Activated naive CD8-positive, alpha-beta T cell treated with anti-CD3 and anti-CD28 coated beads, Interleukin-2, amount 10 ng/mL, durations not matched to agents 7 days and 5 days (primary cell): ENCODE measurements around the gene OR5B3. TPM values are rescaled to one million over a fixed set of nuclear protein-coding genes. Genes with fewer than 3 reads are reported as not detected.
A peak's percentile ranks its signal among the peaks of the same experiment; 100 is the strongest.
"Not testable (repeated sequence)": the region's sequence is repeated elsewhere in the genome, so short reads cannot be mapped to it uniquely, and the experiment has no call there.

ENCODE experiments used
- ATAC-seq: fragments of 150-1000 bp; cut with Tn5 transposase; one replicate; pipeline ENCODE4 v1.10.0; 2021; ENCODE audit warnings: low read depth, moderate library complexity
- POLR2A ChIA-PET: fragments of 350-600 bp; sonication (Branson Sonifier 250); formaldehyde crosslinking; loops from one replicate; lab custom pipeline; 2021; ENCODE audit warnings: antibody characterized with exemption; lab: Charles Lee
- DNase-seq: peaks from one replicate; pipeline ENCODE4 v3.0.0; 2021
- H3K27ac Mint-ChIP-seq: one replicate; pipeline ENCODE4 v1.8.0; 2022; ENCODE audit warnings: mild to moderate bottlenecking, mixed read lengths
- H3K27me3 Mint-ChIP-seq: one replicate; pipeline ENCODE4 v1.8.0; 2022; ENCODE audit warnings: mild to moderate bottlenecking, moderate library complexity, mixed read lengths
- H3K36me3 Mint-ChIP-seq: one replicate; pipeline ENCODE4 v1.8.0; 2021; ENCODE audit warnings: mild to moderate bottlenecking, mixed read lengths
- H3K4me1 Mint-ChIP-seq: one replicate; pipeline ENCODE4 v1.8.0; 2021; ENCODE audit warnings: mixed read lengths
- H3K4me3 Mint-ChIP-seq: one replicate; pipeline ENCODE4 v1.8.0; 2022; ENCODE audit warnings: mild to moderate bottlenecking, moderate library complexity, mixed read lengths
- H3K9me3 Mint-ChIP-seq: one replicate; pipeline ENCODE4 v1.8.0; 2021; ENCODE audit warnings: mixed read lengths
- total RNA-seq, 2 experiments: library from RNA; stranded (reverse); gene quantifications; one replicate each; pipeline ENCODE4 v1.2.3, GENCODE V29; 2021

OR5B3 gene
- not detected for total RNA-seq

- DNase-seq (no peak), ATAC-seq (no peak)
- Mint-ChIP-seq H3K27me3 (no peaks in the 10 kb centered on the region), H3K27ac (no peak within 1 kb of the TSS), H3K9me3 (peaks cover 15% of the 10 kb centered on the region), H3K36me3 (peaks cover 2% of the 10 kb centered on the region), H3K4me1 (no peaks in the 10 kb centered on the region), H3K4me3 (no peak within 1 kb of the TSS)
- POLR2A ChIA-PET: no interaction called here
Observed at GRCh38 chr11:58406774-58407173, at the start of gene OR5B3. Gene OR5B3 (minus strand): TSS chr11:58406874. CDS start chr11:58403409, 3,465 bp downstream.

GRCh38 chr11:58451585-58451984, 44.9 kb upstream of the OR5B3 start:
- no peak for DNase-seq
- peaks cover 10% of the 10 kb centered on the region for H3K9me3 Mint-ChIP-seq
- ATAC-seq: peak; percentile 52
- POLR2A ChIA-PET: no interaction called here
- H3K4me1 Mint-ChIP-seq: peaks cover 6% of the 10 kb centered on the region
- H3K27ac Mint-ChIP-seq: no peak overlapping the region
- H3K27me3 Mint-ChIP-seq: peaks cover 8% of the 10 kb centered on the region
- H3K4me3 Mint-ChIP-seq: no peak overlapping the region
- no peaks in the 10 kb centered on the region for H3K36me3 Mint-ChIP-seq

GRCh38 chr11:58446294-58446693, 39.6 kb upstream of the OR5B3 start:
- no peak overlapping the region for H3K27ac Mint-ChIP-seq
- DNase-seq (no peak), ATAC-seq (no peak)
- H3K4me3 Mint-ChIP-seq: no peak overlapping the region
- H3K36me3 Mint-ChIP-seq: no peaks in the 10 kb centered on the region
- POLR2A ChIA-PET: no interaction called here
- peaks cover 14% of the 10 kb centered on the region for H3K9me3 Mint-ChIP-seq
- peaks cover 6% of the 10 kb centered on the region for H3K27me3 Mint-ChIP-seq
- peaks cover under 1% of the 10 kb centered on the region for H3K4me1 Mint-ChIP-seq

GRCh38 chr11:58444300-58444699, 37.6 kb upstream of the OR5B3 start:
- H3K36me3 Mint-ChIP-seq: no peaks in the 10 kb centered on the region
- no peak for DNase-seq
- peaks cover 3% of the 10 kb centered on the region for H3K27me3 Mint-ChIP-seq
- no peak for ATAC-seq
- H3K27ac Mint-ChIP-seq: no peak overlapping the region
- peaks cover 13% of the 10 kb centered on the region for H3K9me3 Mint-ChIP-seq
- H3K4me3 Mint-ChIP-seq: no peak overlapping the region
- POLR2A ChIA-PET: no interaction called here
- H3K4me1 Mint-ChIP-seq: no peaks in the 10 kb centered on the region

- POLR2A ChIA-PET: no interaction called here
Observed at GRCh38 chr11:58442136-58442535, 35.5 kb upstream of the OR5B3 start, which contains the start of gene OR5B12. Gene OR5B12 (minus strand): TSS chr11:58442236. CDS start chr11:58440151, 2,085 bp downstream.

GRCh38 chr11:58438486-58438885, 31.8 kb upstream of the OR5B3 start:
- H3K27ac Mint-ChIP-seq: no peak overlapping the region
- H3K27me3 Mint-ChIP-seq: no peaks in the 10 kb centered on the region
- H3K36me3 Mint-ChIP-seq: no peaks in the 10 kb centered on the region
- DNase-seq (no peak), ATAC-seq (no peak)
- H3K9me3 Mint-ChIP-seq: peaks cover 7% of the 10 kb centered on the region
- POLR2A ChIA-PET: no interaction called here
- no peaks in the 10 kb centered on the region for H3K4me1 Mint-ChIP-seq
- no peak overlapping the region for H3K4me3 Mint-ChIP-seq

More at GRCh38 chr11:58442136-58442535, 35.5 kb upstream of the OR5B3 start, which contains the start of gene OR5B12:
- DNase-seq (no peak), ATAC-seq (no peak)
- H3K27ac Mint-ChIP-seq: no peak within 1 kb of the TSS
- H3K9me3 Mint-ChIP-seq: peaks cover 12% of the 10 kb centered on the region
- H3K4me1 Mint-ChIP-seq: no peaks in the 10 kb centered on the region
- H3K4me3 Mint-ChIP-seq: no peak within 1 kb of the TSS
- H3K36me3 Mint-ChIP-seq: no peaks in the 10 kb centered on the region
- peaks cover 3% of the 10 kb centered on the region for H3K27me3 Mint-ChIP-seq

GRCh38 chr11:58434217-58434616, 27.5 kb upstream of the OR5B3 start:
- peaks cover 3% of the 10 kb centered on the region for H3K27me3 Mint-ChIP-seq
- POLR2A ChIA-PET: no interaction called here
- DNase-seq (no peak), ATAC-seq (no peak)
- no peak overlapping the region for H3K27ac Mint-ChIP-seq
- no peaks in the 10 kb centered on the region for H3K36me3 Mint-ChIP-seq
- H3K9me3 Mint-ChIP-seq: peaks cover 5% of the 10 kb centered on the region
- no peaks in the 10 kb centered on the region for H3K4me1 Mint-ChIP-seq
- no peak overlapping the region for H3K4me3 Mint-ChIP-seq

- no peak overlapping the region for H3K27ac Mint-ChIP-seq
- no peaks in the 10 kb centered on the region for H3K36me3 Mint-ChIP-seq
- H3K27me3 Mint-ChIP-seq: peaks cover 3% of the 10 kb centered on the region
- no peak for ATAC-seq
- peaks cover 4% of the 10 kb centered on the region for H3K9me3 Mint-ChIP-seq
- POLR2A ChIA-PET: no interaction called here
- DNase-seq: no peak
- no peaks in the 10 kb centered on the region for H3K4me1 Mint-ChIP-seq
- no peak overlapping the region for H3K4me3 Mint-ChIP-seq
Observed at GRCh38 chr11:58433638-58434203, 27.0 kb upstream of the OR5B3 start.

GRCh38 chr11:58429273-58429672, 22.6 kb upstream of the OR5B3 start:
- no peak overlapping the region for H3K4me3 Mint-ChIP-seq
- POLR2A ChIA-PET: no interaction called here
- no peaks in the 10 kb centered on the region for H3K4me1 Mint-ChIP-seq
- H3K36me3 Mint-ChIP-seq: no peaks in the 10 kb centered on the region
- ATAC-seq (no peak), DNase-seq (no peak)
- no peak overlapping the region for H3K27ac Mint-ChIP-seq
- peaks cover 3% of the 10 kb centered on the region for H3K27me3 Mint-ChIP-seq
- H3K9me3 Mint-ChIP-seq: peaks cover 8% of the 10 kb centered on the region

GRCh38 chr11:58428021-58428420, 21.3 kb upstream of the OR5B3 start, which contains the start of gene OR5B2:
Gene OR5B2 (minus strand): TSS chr11:58428121. CDS start chr11:58423261, 4,860 bp downstream.
- ATAC-seq (no peak), DNase-seq (no peak)
- POLR2A ChIA-PET: no interaction called here
- peaks cover 8% of the 10 kb centered on the region for H3K9me3 Mint-ChIP-seq
- H3K4me1 Mint-ChIP-seq: no peaks in the 10 kb centered on the region
- H3K36me3 Mint-ChIP-seq: no peaks in the 10 kb centered on the region
- no peak within 1 kb of the TSS for H3K4me3 Mint-ChIP-seq
- peaks cover 3% of the 10 kb centered on the region for H3K27me3 Mint-ChIP-seq
- H3K27ac Mint-ChIP-seq: no peak within 1 kb of the TSS

- ATAC-seq, H3K27me3 Mint-ChIP-seq, DNase-seq, H3K4me1 Mint-ChIP-seq, H3K4me3 Mint-ChIP-seq, H3K27ac Mint-ChIP-seq, POLR2A ChIA-PET, H3K36me3 Mint-ChIP-seq, H3K9me3 Mint-ChIP-seq: not testable (repeated sequence)
Observed at GRCh38 chr11:58399622-58400021, 7.1 kb downstream of the OR5B3 start.

GRCh38 chr11:58395581-58395980, 11.1 kb downstream of the OR5B3 start:
- no peaks in the 10 kb centered on the region for H3K27me3 Mint-ChIP-seq
- POLR2A ChIA-PET: no interaction called here
- H3K27ac Mint-ChIP-seq: no peak overlapping the region
- H3K36me3 Mint-ChIP-seq: no peaks in the 10 kb centered on the region
- no peaks in the 10 kb centered on the region for H3K4me1 Mint-ChIP-seq
- H3K9me3 Mint-ChIP-seq: peaks cover 8% of the 10 kb centered on the region
- no peak for ATAC-seq
- no peak overlapping the region for H3K4me3 Mint-ChIP-seq
- no peak for DNase-seq

GRCh38 chr11:58394195-58394594, 12.5 kb downstream of the OR5B3 start:
- DNase-seq (no peak), ATAC-seq (no peak)
- Mint-ChIP-seq H3K36me3 (no peaks in the 10 kb centered on the region), H3K27ac (no peak overlapping the region), H3K27me3 (no peaks in the 10 kb centered on the region), H3K9me3 (peaks cover 8% of the 10 kb centered on the region), H3K4me3 (no peak overlapping the region), H3K4me1 (no peaks in the 10 kb centered on the region)
- POLR2A ChIA-PET: no interaction called here

- POLR2A ChIA-PET: no interaction called here
- ATAC-seq: no peak
- Mint-ChIP-seq H3K27ac (no peak overlapping the region), H3K4me1 (no peaks in the 10 kb centered on the region), H3K36me3 (no peaks in the 10 kb centered on the region), H3K4me3 (no peak overlapping the region), H3K27me3 (no peaks in the 10 kb centered on the region), H3K9me3 (peaks cover 8% of the 10 kb centered on the region)
- DNase-seq: no peak
Observed at GRCh38 chr11:58392746-58393145, 13.9 kb downstream of the OR5B3 start.
